ENCODE data around the gene OGFOD2. TPM values are rescaled to one million over a fixed set of nuclear protein-coding genes. Genes with fewer than 3 reads are reported as not detected.

The OGFOD2 gene
- polyA plus RNA-seq, 1 donor (not counting 4 experiments of a cell fraction or from before 2014, with no cell fraction given) = 6.9 TPM

GRCh38 chr12:122979908-122980182 is 4.8 kb downstream of the OGFOD2 start:
- Histone ChIP-seq H3K9me3 (ENCODE audit: control insufficient read depth, low read depth, low read length) (no peaks in the 10 kb centered on the region), H4K20me1 (ENCODE audit: control insufficient read depth, extremely low read depth, insufficient read depth, low read length) (no peaks in the 10 kb centered on the region), H3K36me3 (ENCODE audit: control insufficient read depth in 2 of 2, extremely low read depth in 1 of 2, insufficient read depth in 2 of 2, low read length in 2 of 2) (peaks cover 11 to 26% of the 10 kb centered on the region in 2 experiments), H3K4me1 (ENCODE audit: control insufficient read depth, extremely low read depth, insufficient read depth, low read length) (peaks cover 30% of the 10 kb centered on the region), H3K9ac (ENCODE audit: control insufficient read depth, extremely low read depth, insufficient read depth, low read length) (peak overlapping the region; percentile 86), H3K9me1 (ENCODE audit: control insufficient read depth, extremely low read depth, insufficient read depth, low read length) (peaks cover 2% of the 10 kb centered on the region), H3K79me2 (ENCODE audit: control insufficient read depth, insufficient read depth, low read length) (peaks cover 49% of the 10 kb centered on the region), H3K27me3 (ENCODE audit: control insufficient read depth, extremely low read depth, insufficient read depth, low read length) (no peaks in the 10 kb centered on the region), H2AFZ (ENCODE audit: control insufficient read depth, low read length) (peak overlapping the region; percentile 84), H3K4me2 (ENCODE audit: control insufficient read depth, extremely low read depth, insufficient read depth, low read depth, low read length) (peak overlapping the region; percentile 85), H3K27ac (ENCODE audit: control insufficient read depth, insufficient read depth, low read length) (peak overlapping the region; percentile 56), H3K4me3 (ENCODE audit: control insufficient read depth in 2 of 3, extremely low read depth in 1 of 3, insufficient read depth in 2 of 3, low read depth in 1 of 3, low read length in 3 of 3) (peak overlapping the region; percentile 82 to 91 (median 84))
- FAIRE-seq (no peak), DNase-seq (ENCODE audit: low read depth, low spot score) (no peak)
- TF ChIP-seq CTCF (optimal IDR thresholded peaks at IDR 0.05 in 1 of 3, IDR thresholded peaks at IDR 0.05 in 1 of 3, conservative IDR thresholded peaks at IDR 0.05 in 1 of 3; ENCODE audit: extremely low read depth in 1 of 3, insufficient read depth in 2 of 3, low read length in 3 of 3) (no peak), EZH2 (IDR thresholded peaks at IDR 0.05; ENCODE audit: low read length) (no peak)
- dilution Hi-C loops (cut with MboI; ENCODE audit: extremely low pct_ligation_motif_present, low sequenced_read_pairs) = no loop called here

- peaks cover 11 to 26% of the 10 kb centered on the region in 2 experiments for H3K36me3 ChIP-seq (ENCODE audit: control insufficient read depth in 2 of 2, extremely low read depth in 1 of 2, insufficient read depth in 2 of 2, low read length in 2 of 2)
These were observed 5.4 kb downstream of the OGFOD2 start, which contains the start of gene ARL6IP4 for GRCh38 chr12:122980183-122981035. Gene ARL6IP4, plus strand, starts transcription at chr12:122980681. Its CDS starts 459 bp downstream, at chr12:122981140.

More at GRCh38 chr12:122980183-122981035, 5.4 kb downstream of the OGFOD2 start, which contains the start of gene ARL6IP4:
- TF ChIP-seq CTCF (optimal IDR thresholded peaks at IDR 0.05 in 1 of 3, IDR thresholded peaks at IDR 0.05 in 1 of 3, conservative IDR thresholded peaks at IDR 0.05 in 1 of 3; ENCODE audit: extremely low read depth in 1 of 3, insufficient read depth in 2 of 3, low read length in 3 of 3) = no peak
- TF ChIP-seq EZH2 (IDR thresholded peaks at IDR 0.05; ENCODE audit: low read length) = no peak
- Histone ChIP-seq H3K4me3 (ENCODE audit: control insufficient read depth in 2 of 3, extremely low read depth in 1 of 3, insufficient read depth in 2 of 3, low read depth in 1 of 3, low read length in 3 of 3) (peak within 1 kb of the TSS; percentile 82 to 91 (median 84)), H3K9me1 (ENCODE audit: control insufficient read depth, extremely low read depth, insufficient read depth, low read length) (peaks cover 2% of the 10 kb centered on the region), H3K79me2 (ENCODE audit: control insufficient read depth, insufficient read depth, low read length) (peaks cover 46% of the 10 kb centered on the region), H4K20me1 (ENCODE audit: control insufficient read depth, extremely low read depth, insufficient read depth, low read length) (no peaks in the 10 kb centered on the region), H3K9ac (ENCODE audit: control insufficient read depth, extremely low read depth, insufficient read depth, low read length) (peak within 1 kb of the TSS; percentile 86), H3K27ac (ENCODE audit: control insufficient read depth, insufficient read depth, low read length) (peak within 1 kb of the TSS; percentile 71), H3K27me3 (ENCODE audit: control insufficient read depth, extremely low read depth, insufficient read depth, low read length) (no peaks in the 10 kb centered on the region), H3K4me2 (ENCODE audit: control insufficient read depth, extremely low read depth, insufficient read depth, low read depth, low read length) (peak within 1 kb of the TSS; percentile 85), H3K9me3 (ENCODE audit: control insufficient read depth, low read depth, low read length) (no peaks in the 10 kb centered on the region), H3K4me1 (ENCODE audit: control insufficient read depth, extremely low read depth, insufficient read depth, low read length) (peaks cover 30% of the 10 kb centered on the region), H2AFZ (ENCODE audit: control insufficient read depth, low read length) (peak within 1 kb of the TSS; percentile 84)
- FAIRE-seq (no peak), DNase-seq (ENCODE audit: low read depth, low spot score) (no peak)
- dilution Hi-C loops (cut with MboI; ENCODE audit: extremely low pct_ligation_motif_present, low sequenced_read_pairs) = no loop called here
